GM19438 (cell line): ENCODE measurements around the gene VPREB3.

ENCODE experiments used
- ATAC-seq: cut with Tn5 transposase; IDR thresholded peaks from one replicate; pipeline ENCODE4 v1.9.1; 2021; ENCODE audit warnings: low read depth; ENCODE audit not compliant: unreplicated experiment

The VPREB3 gene, protein sequence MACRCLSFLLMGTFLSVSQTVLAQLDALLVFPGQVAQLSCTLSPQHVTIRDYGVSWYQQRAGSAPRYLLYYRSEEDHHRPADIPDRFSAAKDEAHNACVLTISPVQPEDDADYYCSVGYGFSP

GRCh38 chr22:23754220-23754919 lies at the start of gene VPREB3:
Gene VPREB3 (minus strand): TSS chr22:23754425. CDS start chr22:23754363, 62 bp downstream.
- no peak for ATAC-seq

GRCh38 chr22:23803001-23803819 lies 49.0 kb upstream of the VPREB3 start:
- ATAC-seq, result no peak

DNA sequence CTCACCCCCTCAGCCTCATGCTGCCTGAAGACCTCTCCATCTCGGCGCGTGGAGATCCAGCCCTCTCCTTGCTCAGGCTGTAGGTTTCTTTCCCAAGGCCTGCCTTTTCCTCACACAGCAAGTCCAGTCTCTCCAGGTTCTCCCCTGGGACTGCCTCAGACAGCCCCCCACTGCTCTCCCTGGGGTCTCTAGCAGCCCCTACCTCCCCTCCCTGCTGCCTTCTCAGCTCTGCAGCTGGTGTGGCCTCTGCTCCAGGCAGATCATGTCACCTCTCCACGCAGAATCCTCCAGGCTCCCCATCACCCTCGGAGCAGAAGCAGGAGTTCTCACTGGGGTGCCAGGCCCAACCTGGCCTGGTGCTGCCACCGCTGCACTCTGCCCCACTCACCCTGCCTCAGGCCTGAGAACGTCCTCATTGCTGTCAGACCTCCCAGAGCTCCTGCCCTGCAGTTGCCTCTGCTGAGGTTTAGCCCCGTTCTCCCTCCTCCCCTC lies 47.7 kb upstream of the VPREB3 start:
- no peak for ATAC-seq

- ATAC-seq, result no peak
These were observed 47.1 kb upstream of the VPREB3 start for GRCh38 chr22:23801238-23801821.

- peak; percentile 51 for ATAC-seq
These were observed 46.3 kb upstream of the VPREB3 start for GRCh38 chr22:23800297-23801237.

- no peak for ATAC-seq
These were observed 42.2 kb upstream of the VPREB3 start for GRCh38 chr22:23796461-23796860.

- ATAC-seq, result no peak
These were observed 39.1 kb upstream of the VPREB3 start for GRCh38 chr22:23793326-23793725.

DNA sequence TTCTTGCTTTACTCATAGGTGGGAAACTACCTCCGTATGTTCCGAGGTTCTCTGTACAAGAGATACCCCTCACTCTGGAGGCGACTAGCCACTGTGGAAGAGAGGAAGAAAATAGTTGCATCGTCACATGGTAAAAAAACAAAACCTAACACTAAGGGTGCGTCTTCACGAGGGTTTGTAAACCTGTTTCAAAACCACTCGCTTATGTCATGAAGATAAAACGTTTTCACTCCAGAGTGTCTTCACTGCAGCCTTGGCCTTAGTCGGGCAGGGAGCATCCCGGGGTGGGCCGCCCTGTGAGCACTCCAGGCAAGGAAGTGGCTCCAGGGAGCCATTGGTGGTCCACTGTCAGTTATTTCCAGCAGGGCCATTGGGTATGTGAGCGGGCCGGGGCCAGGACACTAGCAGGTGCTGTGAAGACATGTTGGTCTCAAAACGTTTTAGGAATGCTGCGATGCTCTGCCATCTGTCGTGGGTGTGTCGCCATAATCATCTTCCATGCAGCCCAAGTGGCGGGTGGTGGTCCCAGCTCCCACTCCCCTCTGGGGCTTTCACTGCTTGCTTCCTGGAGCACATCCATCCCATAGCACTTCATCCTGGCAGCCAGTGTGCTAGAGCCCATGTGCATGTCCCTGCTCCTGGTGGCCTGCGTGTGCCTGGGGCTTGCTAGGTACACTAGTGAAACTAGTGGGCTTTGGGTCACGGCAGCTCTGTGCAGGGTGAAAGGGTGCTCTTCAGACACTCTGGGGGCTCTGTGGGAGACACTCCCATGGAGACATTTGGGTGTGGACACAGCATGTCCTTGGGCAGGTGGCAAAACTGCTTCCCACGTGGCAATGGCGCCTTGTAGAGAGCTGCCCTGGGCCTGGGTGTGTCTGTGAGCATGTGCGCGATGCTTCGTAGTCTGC lies 37.8 kb upstream of the VPREB3 start:
- ATAC-seq, result no peak

DNA sequence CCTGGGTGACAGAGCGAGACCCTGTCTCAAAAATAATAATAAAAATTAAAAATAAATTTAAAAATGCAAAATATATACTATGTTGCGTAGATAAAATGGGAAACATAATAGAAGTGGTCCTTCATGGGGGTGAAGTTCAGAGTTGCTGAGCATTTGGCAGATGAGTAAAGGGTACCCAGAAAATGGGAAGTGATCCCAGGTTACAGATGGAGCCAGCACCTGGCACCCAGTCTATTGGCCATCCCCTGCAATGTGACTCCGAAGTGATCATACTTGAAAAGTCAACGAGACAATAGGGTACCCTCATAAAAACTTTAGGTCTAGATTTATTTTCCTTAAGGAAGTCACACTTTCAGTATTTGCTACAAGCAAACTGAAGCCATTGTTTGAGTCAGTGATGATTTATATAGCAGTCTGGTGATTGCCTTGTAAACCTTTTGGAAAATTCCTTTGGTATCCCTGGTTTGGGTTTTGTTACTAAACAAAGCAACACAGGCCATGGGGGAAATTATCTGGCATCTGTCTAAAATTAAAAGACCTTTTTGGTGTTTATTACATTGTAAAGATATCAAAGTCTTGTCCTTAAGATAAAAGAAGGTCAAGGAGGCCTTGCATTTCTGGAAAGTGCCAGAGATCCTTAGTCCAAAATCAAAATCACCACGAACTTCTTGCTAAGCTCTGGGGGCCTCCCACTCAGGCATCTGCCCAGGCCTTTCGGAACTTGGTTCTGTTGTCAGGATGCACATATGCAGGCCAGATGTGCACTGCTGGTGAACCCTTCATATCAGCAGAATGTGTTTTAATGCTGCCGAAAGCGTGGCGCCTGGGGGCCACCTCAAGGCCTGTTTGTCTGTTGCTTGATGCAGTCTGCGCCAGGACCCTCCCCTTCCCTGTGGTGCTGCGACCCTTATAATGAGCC lies 36.9 kb upstream of the VPREB3 start:
- no peak for ATAC-seq

- no peak for ATAC-seq
These were observed 35.4 kb upstream of the VPREB3 start for GRCh38 chr22:23789638-23790037.

- ATAC-seq, result no peak
These were observed 34.9 kb upstream of the VPREB3 start for GRCh38 chr22:23789121-23789520.

DNA sequence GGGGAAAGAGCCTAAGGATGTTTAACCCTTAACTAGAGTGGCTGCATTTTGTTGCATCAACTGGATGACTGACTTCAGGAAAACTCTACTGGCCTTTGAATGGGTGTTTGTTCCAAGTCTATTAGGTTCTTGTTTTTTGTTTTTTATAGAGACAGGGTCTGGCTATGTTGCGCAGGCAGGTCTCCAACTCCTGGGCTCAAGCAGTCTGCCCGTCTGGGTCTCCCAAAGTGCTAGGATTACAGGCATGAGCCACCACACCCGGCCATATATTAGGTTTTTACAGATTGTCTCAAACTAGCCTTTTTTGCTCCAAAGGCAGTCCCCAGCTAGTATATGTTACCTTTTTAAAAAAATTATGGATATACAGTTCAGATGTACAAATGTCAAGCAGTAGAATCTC lies 33.7 kb upstream of the VPREB3 start:
- ATAC-seq, result no peak

GRCh38 chr22:23787600-23787896 lies 33.3 kb upstream of the VPREB3 start:
- no peak for ATAC-seq

- peak; percentile 66 for ATAC-seq
These were observed 32.8 kb upstream of the VPREB3 start, which contains the start of gene SMARCB1 for GRCh38 chr22:23786752-23787599. Gene SMARCB1 (plus strand): TSS chr22:23786966. CDS start chr22:23787170, 204 bp downstream.

- no peak for ATAC-seq
These were observed 32.1 kb upstream of the VPREB3 start for GRCh38 chr22:23786261-23786710.

- ATAC-seq, result no peak
These were observed 30.0 kb upstream of the VPREB3 start for GRCh38 chr22:23784215-23784732.
